ENCODE data around the gene SCTR.
A peak's percentile ranks its signal among the peaks of the same experiment; 100 is the strongest.

The SCTR gene

DNA sequence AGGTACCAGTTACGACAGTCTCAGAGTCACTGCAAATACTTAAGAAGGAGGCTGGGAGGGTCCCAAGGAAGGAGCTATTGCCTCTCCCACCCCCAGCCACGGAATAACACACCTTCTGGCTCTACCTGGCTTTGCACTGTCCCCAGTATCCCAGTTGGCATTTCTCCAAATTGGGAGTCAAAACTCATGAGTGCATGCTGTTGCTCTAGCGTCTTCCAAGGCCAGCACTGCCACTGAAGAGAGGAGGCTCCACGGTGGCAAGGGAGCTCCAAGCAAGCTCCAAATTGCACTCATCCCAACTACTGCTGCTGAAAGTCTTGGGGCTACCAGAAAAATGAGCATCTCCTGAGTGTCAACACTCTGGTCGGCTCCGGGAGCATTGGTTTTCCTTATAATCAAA is 1.6 kb downstream of the SCTR start:
- no peak for DNase-seq

DNA sequence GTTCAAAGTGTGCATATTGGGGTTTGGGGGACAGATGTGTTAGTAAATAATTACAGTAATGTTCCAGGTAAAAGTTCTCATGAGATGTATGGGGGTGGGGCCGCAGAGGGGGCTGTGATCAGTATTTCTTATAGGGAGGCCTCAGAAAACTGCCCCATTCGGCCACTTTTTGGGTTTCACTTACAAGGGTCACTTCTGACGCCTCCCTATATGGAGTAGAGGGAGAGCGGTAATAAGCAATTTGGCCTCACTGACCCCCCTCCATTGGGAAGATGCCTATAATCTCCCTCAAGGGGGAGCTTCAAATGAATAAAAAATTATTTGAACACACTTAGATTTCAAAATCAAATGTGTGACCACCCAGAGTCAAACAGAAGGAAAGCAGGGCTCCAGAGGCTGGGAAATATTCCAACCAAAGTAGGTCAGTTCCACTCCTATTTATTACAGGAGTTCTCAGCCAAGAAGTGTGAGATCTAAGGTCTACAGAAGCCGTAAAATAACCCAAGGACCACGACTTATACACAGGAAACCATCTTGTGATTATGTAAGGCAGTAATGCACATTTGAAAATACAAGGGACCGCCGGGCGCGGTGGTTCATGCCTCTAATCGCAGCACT is 2.7 kb downstream of the SCTR start:
- no peak for DNase-seq

DNA sequence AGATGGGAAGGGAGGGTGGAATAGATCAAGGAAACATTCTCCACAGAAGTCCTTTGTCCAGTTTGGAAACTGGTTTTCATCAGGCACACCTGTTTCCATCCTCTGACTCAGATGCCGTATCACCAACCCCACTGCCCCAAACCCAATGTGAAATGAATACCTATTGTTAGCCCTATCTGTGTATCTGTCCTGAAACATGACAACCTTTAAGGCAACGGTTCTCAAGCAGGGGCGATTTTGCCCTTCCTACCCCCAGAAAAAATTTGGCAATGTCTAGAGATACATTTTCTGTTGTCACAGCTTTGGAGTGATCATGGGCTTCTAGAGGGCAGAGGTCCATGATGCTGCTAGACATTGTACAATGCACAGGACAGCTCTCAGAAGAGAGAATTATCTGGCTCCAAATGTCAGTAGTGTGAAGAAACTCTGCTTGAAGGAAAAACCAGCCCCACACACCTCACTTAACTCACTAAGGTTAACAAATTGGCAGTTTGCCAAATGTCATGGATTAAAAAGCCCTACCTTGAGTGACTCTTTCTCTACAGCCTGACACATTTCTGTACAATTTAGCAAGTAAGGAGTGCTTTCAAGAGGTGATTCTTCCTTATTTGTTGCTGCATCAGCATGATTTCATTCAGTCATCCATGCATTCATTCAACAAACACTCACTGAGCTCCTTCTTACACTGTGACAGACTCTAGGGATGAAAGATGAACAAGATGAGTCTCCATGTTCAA is 3.4 kb downstream of the SCTR start:
- DNase-seq: peak; percentile 14

DNA sequence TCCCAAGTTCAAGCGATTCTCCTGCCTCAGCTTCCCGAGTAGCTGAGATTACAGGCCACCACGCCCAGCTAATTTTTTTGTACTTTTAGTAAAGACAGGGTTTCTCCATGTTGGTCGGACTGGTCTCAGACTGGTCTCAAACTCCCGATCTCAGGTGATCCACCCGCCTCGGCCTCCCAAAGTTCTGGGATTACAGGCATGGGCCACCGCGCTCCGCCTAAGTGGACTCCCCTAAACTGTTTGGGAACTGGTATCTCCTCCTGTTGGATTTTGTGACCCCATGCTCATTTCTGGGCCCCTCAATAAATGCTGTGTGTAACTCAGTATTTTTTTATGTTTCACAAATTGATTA is 5.2 kb downstream of the SCTR start:
- DNase-seq: no peak

DNA sequence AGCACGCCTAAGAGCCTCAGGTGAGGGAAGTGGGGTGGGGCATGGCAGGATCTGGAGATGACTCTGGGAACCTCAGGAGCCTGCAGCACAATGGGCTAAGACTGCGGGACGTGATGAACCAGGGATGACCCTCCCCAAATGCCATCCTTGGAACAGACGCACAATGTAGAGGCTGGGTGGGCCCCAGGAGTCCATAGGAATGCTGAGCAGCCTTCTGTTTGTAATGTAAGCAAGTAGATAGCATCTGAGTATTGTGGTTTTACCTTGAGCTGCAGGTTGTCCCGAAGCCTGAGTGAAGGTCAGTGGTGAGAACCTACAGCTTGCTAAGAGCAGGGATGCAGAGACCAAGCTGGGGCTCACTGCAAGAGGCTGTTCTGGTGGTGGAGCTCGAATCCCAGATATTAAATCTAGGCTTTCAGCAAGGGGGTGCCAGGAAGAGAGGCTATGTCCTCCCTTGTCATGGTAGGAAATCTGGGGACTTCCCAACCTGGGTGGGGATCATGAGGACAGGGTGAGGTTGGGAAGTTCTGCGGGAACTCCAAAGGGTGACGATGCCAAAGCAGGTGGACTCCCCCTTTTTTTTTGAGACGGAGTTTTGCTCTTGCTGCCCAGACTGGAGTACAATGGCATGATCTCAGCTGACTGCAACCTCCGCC is 5.8 kb downstream of the SCTR start:
- DNase-seq: no peak

DNA sequence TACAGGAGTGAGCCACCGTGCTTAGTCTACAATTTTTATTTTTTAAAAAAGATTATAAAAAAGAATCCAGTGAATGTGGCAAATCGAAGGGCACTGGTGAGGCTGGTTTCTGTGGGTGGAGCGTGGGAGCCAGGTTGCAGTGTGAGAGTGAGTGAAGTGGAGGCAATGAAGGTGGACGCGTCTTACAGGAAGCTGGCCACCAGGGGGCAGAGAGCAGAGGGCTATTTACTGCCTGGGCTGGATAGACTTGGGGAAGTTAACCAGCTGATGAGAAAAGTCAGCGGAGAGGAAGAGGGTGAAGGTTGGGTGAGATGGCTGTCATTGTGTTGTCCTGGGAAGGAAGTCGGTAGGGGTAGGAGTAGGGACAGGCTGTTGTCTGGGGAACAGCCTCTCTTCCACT is 6.8 kb downstream of the SCTR start:
- DNase-seq: peak; percentile 84

DNA sequence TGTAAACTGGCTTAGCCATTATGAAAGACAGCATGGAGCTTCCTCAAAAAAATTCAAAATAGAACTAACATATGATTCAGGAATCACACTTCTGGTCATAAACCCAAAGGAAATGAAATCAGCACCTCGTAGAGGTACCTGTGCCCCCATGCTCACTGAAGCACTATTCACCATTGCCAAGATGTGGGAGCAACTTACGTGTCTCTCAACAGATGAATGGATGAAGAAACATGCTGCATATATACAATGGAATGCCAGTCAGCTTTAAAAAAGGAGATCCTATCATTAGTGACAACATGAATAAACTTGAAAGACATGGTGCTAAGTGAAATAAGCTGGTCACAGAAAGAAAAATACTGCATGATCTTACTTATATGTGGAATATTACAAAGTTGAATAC is 8.2 kb downstream of the SCTR start:
- no peak for DNase-seq

DNA sequence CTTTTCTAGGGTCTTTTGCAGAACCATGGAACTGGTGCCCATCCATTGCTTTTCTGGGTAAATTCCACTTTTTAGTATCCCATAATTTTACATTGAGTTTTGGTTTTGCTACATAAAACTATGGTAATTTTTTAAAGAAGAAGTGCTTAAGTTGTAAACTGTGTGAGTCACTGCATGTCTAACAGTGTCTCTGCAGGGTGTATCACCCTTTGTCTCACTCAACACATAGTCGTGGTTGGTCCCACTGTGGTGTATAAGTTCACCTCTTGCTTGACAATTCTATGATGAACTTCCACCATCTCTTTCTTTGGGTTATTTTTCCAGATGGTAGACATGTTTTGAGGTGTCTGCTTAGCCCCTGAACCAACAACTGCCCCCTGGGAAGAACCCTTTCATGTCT is 10.5 kb downstream of the SCTR start:
- no peak for DNase-seq

DNA sequence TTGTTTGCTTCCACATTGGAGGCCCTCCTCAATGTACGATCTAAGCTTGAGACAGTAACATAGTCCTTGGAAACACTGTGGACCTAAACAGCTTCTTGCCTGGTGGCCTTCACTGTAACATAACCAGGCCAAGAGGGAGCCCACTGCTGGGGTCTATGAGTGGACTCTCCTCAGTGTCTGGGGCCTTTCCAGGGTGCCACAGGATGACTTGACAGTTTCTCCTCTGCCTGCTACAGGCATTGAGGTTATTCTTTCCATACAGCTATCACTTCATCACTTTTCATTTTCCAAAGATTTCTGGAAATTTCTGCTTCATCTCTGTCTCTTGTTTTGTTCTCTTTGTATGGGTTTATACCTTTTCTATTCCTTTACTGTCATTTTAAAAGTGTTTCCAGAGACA is 11.3 kb downstream of the SCTR start:
- DNase-seq: no peak

DNA sequence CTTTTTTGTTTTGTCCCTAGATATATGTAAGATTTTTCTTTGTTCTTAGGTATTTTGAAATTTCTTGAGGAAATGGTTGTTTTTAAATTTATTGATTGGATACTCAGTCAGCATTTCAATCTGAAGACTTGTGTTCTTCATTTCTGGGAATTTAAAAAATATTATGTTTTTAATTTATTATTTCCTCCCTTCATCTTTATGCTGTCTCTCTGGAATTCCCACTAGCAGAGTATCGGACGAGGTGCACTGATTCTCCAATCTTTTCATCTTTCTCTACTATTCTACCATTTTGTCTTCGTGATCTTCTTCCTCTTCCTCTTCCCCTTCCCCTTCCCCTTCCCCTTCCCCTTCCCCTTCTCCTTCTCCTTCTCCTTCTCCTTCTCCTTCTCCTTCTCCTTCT is 12.3 kb downstream of the SCTR start:
- no peak for DNase-seq

DNA sequence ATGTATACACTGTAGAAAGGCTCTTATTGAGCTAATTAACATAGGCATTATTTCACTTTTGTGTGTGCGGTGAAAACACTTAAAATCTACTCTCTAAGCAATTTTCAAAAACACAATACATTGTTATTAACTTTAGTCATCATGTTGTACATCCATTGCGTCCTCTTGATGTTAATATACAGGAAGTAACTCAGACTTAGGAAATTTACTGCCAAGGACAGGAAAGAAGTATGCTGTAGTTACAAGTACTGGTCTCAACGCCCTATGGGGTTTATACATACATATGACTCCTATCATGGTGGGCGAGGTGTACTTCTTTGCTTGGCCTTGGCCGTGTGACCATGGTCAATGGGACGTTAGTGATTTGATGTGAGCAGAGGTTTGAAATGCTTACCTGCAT is 15.5 kb downstream of the SCTR start:
- no peak for DNase-seq

DNA sequence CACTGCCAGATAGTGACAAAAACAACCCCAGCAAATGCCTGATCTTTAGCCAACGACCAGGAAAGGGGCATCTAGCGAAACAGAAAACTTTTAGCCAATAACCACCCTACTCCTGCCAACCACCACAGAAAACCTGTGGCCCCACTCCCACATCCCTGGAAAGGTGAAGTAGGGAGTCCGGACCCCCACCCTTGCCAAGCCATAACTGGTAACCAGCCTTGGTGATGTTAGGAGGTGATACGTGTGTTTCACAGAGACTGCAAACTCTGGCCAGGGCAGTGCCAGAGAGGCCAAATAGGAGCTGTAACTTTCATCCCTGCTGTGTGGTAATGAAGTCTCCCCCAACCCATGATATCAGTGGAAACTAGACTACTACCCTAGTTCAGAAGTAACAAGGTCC is 27.6 kb downstream of the SCTR start:
- no peak for DNase-seq

DNA sequence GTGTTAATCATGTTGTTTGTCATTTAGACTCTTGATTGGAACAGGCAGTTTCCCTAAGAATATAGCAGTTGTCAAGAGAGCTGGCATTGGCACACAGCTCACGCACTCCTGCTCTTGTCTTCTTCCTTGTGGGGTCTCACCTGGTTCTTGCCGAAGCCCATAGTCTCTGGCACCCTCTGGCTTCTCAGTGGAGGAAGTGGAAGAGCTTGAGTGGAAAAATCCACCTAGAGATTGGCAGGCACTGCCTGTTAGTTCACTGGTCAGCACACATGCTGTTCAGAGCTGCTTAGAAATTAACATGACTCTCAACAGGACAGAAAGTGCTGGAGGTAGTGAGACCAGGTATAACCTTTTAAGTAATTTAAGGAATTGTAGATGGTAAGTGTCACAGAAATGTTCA is 28.3 kb downstream of the SCTR start:
- no peak for DNase-seq

DNA sequence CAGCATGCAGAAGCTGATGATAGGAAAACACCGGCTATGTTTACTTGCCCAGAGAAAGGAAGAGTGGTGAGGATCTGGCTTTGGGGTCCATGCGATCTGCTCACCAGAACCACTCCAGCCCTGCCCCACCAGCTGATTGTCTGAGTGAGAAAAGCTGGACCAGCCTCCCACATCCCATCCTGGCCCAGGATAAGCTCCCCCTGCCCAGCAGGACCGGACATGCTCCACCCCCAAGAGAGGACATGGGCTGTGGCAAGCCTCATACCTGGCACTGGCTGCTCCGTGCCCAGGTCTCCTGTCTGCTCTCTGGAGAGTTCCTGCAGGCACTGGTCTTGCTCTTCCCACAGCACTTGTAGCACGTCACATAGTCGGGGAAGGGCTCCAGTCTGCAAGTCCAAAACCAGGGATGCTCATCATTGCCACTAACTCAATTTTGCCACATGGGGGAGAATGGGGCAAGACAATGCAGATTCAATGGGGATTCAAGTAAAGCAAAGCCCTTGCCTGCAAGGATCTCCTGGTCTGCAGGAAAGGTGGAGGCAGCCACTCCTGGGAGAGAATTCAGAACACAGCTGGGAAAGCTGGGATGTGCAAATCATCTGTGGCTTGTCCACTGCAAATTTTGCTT is 30.0 kb downstream of the SCTR start:
- no peak for DNase-seq

DNA sequence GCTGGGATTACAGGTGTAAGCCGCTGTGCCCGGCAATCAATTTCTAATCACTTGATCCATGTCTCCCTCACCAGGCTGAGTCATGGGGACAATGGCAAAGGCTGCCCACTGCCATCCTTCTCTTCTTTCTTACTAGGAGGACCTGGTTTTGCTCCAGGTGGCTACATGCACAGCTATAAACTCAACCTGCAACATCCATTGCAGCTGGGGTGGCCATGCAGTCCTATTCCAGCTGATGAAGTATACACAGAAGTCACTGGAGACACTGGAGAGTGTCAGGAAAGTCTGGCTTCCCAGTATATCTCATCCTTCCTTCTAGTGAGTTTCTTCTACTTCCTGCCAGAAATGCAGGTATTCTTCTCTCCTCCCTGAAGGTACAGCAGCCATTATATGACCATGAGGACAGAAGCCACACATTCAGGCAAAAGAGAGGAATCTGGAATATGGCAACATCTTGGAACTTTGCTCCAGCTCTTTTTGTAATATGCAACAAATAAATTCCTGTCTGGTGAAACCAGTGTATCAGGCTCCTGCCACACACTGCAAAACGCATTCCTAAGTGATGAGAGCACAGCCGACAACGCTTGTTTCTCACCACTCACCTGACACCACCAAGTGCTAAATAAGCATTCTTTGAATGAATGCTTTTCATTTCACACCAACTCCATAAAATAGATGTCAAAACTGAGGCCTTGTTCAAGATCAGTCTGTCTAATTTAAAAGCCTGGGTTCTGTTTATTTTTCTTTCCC is 32.3 kb downstream of the SCTR start:
- no peak for DNase-seq

DNA sequence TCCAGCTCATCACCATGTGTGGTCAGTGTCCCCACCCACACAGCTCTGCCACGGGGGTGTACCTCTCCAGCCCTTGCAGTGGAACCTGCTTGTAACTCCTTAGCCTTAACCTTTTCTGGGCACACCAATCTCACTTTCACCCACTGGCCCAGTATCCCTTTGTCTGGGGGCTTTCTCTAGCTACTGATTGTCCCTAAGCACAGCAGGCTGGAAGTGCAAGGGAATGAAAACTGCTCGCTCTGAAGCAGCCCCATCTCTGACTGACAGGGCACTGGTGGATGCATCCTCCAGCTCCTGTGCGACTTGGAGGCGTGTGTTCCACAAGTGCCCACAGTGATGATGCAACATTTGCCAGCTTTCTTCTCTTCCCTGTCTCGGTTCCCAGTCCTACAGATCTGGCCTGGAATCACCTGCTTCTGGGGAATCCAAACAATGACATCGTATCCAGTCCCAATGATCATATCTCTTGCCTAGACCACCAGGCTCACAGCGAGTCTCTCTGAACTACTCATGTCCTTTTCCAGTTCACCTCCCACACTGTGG is 33.6 kb downstream of the SCTR start:
- no peak for DNase-seq

DNA sequence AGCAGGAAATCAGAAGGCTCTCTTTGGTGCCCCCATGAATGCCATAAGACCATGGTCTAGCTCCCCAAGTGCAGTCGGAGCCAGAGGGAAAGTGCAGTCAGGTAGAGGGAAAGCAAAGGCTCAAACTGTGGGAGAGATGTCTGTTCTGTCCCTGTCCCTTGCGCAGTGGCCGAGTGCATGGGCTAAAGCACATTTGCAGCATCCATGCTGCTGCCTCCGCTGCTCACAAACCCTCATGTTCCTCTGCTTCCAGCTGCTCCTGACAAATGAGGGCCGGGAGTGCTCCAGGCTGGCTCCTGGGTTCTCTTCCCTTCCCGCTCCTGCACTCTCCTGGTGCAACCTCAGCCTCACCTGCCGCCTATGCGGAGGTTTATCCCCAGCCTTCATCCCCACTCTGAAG is 34.2 kb downstream of the SCTR start:
- DNase-seq: no peak

DNA sequence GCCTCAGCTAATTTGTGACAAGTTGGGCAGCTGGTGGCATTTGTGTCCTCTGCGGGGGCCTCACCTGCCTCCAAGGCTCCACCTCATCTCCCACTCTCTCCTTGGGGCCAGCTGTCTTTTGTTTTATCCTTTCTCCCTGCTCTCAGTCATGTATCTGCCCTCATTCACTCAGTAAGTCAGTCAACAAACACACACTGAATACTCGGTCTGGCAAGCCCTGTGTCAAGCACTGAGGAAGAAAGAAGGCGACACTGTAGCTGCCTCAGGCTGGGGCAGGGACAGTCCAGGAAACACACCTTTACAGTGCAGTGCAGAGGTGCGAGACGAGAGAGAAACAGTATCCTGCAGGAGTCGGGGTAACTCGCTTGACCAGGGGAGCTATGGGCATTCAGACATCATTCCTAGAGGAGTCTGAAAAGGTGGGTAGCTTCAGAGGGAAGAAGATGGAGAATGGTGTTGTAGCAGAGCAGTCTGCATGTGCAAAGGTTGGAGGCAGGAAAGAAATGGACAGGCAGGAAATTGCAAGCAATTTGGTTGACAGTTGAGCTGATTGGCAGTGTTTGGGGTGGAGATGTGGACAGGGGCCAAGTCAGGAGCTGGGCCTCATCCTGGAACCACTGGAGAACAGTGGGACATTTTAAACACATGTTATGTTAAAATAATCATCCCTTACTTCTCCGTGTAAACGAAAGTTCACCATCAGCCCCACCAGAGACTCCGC is 34.9 kb downstream of the SCTR start:
- DNase-seq: no peak

DNA sequence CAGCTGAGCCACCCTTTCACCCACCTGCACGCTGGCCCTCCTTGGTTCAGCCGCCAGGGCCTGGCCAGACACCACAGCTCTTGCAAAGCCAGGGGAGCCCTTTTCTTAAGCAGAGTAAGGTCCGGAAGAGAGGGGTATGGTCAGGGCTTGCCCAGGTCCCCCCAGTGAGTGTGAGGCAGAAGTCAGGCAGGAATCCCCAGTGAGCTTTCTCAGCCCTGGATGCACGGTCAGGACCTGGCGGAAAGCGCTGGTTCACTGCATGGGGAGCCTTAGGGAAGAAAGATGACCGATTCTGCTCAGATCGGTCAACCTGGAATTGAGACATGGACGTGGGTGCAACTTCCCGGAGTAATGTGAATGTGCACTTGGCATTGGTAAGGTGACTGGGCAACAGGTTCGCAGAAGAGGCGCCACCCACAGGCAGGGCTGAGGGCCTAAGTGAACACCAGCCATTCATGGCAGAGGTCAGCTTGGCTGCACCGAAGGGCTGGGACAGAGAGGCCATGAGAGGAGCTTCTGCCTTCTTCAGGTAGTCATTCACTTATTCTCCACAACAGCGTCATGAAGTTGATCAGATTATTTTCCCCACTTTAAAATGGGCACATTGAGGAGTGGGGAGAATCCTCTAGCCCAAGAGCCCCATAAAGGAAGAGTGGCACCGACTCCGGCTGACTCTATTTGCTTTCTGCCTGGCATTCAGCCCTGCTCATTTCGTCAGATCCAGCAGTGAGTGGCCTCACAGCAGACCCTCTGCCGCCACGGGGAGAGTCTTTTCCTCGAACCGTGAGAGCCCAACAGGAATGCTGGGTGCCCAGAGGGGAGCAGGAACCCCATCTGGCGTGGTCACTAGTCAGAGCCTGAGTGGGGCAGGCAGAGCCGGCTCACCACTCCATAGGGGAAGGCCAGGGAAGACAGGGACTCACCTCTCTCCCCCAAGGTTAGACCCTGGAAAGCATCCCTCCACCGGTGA is 35.8 kb downstream of the SCTR start:
- no peak for DNase-seq

DNA sequence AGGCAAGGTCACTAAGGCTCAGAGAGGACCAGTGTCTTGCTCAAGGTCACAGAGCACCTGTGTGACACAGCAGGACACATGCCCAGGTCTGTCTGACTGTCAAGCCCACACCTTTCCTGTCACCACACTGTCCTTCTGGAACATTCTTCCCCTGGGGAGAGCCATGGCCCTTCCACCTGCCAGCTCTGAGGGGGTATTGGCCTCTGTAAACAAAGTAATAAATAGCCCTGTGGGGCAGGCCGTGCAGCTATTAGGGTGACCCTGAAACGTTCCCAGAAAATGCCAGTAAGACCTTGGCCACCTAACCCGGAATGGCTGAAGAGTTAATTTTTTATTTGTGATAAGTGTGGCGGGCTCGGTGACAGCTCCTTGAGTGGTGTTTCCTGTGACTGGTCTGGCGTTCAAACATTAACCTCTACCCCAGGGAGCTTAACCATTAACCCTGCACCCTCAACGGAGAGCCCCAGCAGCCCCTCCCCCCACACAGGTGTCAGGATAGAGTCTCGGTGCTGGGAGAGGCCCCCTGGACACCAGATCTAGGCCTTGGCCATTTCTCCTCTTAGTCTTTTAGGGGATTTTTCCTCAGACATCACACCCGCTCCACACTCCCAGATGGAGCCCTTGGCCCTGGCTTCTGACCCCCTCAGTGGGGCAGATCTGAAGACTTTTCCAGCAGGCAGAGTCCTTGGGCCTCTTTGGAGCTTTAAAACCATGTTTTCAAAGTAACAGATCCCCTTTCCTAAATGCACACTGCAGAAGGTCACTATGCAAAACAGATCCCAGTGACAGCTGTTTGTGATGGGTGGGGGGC is 36.6 kb downstream of the SCTR start:
- no peak for DNase-seq
